ENCODE measurements around the gene FARP1. TPM values are rescaled to one million over a fixed set of nuclear protein-coding genes. Genes with fewer than 3 reads are reported as not detected.

Gene FARP1
- total RNA-seq, 4 donors from 2014 or later, result 11.0 to 27.2 (median 13.6) TPM

GRCh38 chr13:98220271-98220791 is 77.4 kb downstream of the FARP1 start:
- Histone ChIP-seq H3K4me1 (peaks cover 11% of the 10 kb centered on the region), H3K36me3 (peaks cover 4% of the 10 kb centered on the region), H3K27ac (no peak overlapping the region), H3K9me3 (no peaks in the 10 kb centered on the region), H3K27me3 (no peaks in the 10 kb centered on the region), H3K4me3 (no peak overlapping the region)
- no peak for DNase-seq (ENCODE audit: low spot score in 2 of 2)
- 61% methylated on average over 4 of the region's 4 CpGs for WGBS
- TF ChIP-seq EP300 (IDR thresholded peaks at IDR 0.05), result no peak
- TF ChIP-seq POLR2AphosphoS5 (IDR thresholded peaks at IDR 0.05), result no peak
- TF ChIP-seq CTCF (IDR thresholded peaks at IDR 0.05), result no peak
- TF ChIP-seq POLR2A (IDR thresholded peaks at IDR 0.05), result no peak

GRCh38 chr13:98221234-98221633 is 78.3 kb downstream of the FARP1 start:
- no peak for TF ChIP-seq EP300 (IDR thresholded peaks at IDR 0.05)
- TF ChIP-seq POLR2AphosphoS5 (IDR thresholded peaks at IDR 0.05), result no peak
- no peak for TF ChIP-seq CTCF (IDR thresholded peaks at IDR 0.05)
- TF ChIP-seq POLR2A (IDR thresholded peaks at IDR 0.05), result no peak
- no peak overlapping the region for H3K27ac ChIP-seq
- 74% methylated on average over 6 of the region's 6 CpGs for WGBS
- peaks cover 4% of the 10 kb centered on the region for H3K36me3 ChIP-seq
- H3K4me3 ChIP-seq, result no peak overlapping the region
- no peaks in the 10 kb centered on the region for H3K27me3 ChIP-seq
- no peak for DNase-seq (ENCODE audit: low spot score in 2 of 2)
- H3K9me3 ChIP-seq, result no peaks in the 10 kb centered on the region
- H3K4me1 ChIP-seq, result peaks cover 6% of the 10 kb centered on the region

DNA sequence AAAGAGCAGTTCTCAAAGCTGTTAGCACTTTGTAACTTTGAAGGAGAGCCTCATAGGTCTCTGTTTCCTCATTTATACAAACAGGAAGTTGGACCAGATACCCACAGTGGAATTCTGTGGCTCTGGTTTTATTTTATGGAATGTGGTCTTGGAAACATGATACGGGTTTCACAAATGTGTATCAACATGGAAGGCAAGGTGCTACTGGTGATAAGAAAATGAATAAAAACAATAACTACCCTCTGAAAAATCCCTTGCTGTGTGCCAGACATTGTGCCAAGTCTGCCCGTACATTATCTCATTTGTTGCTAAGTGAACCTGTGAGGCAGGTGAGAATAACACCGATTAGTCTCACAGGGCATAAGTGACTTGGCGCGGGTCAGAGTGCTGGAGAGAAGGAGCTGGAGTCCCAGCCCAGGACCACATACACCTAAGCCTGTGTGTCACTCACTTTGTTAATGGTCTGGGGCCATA is 79.2 kb downstream of the FARP1 start:
- 67% methylated on average over 5 of the region's 5 CpGs for WGBS
- Histone ChIP-seq H3K27me3 (no peaks in the 10 kb centered on the region), H3K4me3 (no peak overlapping the region), H3K27ac (no peak overlapping the region), H3K36me3 (peaks cover 4% of the 10 kb centered on the region), H3K4me1 (peaks cover 6% of the 10 kb centered on the region), H3K9me3 (no peaks in the 10 kb centered on the region)
- TF ChIP-seq POLR2AphosphoS5 (IDR thresholded peaks at IDR 0.05) (no peak), CTCF (IDR thresholded peaks at IDR 0.05) (no peak), POLR2A (IDR thresholded peaks at IDR 0.05) (no peak), EP300 (IDR thresholded peaks at IDR 0.05) (no peak)
- no peak for DNase-seq (ENCODE audit: low spot score in 2 of 2)

GRCh38 chr13:98222816-98223215 is 79.9 kb downstream of the FARP1 start:
- WGBS, result 94% methylated on average over 7 of the region's 7 CpGs
- no peaks in the 10 kb centered on the region for H3K9me3 ChIP-seq

GRCh38 chr13:98223741-98224140 is 80.8 kb downstream of the FARP1 start:
- no peaks in the 10 kb centered on the region for H3K9me3 ChIP-seq
- no peak for DNase-seq (ENCODE audit: low spot score in 2 of 2)
- H3K4me1 ChIP-seq, result peaks cover 6% of the 10 kb centered on the region
- H3K4me3 ChIP-seq, result no peak overlapping the region
- H3K27me3 ChIP-seq, result no peaks in the 10 kb centered on the region
- no peaks in the 10 kb centered on the region for H3K36me3 ChIP-seq
- no peak overlapping the region for H3K27ac ChIP-seq
- TF ChIP-seq POLR2A (IDR thresholded peaks at IDR 0.05) (no peak), EP300 (IDR thresholded peaks at IDR 0.05) (no peak), CTCF (IDR thresholded peaks at IDR 0.05) (no peak), POLR2AphosphoS5 (IDR thresholded peaks at IDR 0.05) (no peak)

More at GRCh38 chr13:98222816-98223215, 79.9 kb downstream of the FARP1 start:
- no peaks in the 10 kb centered on the region for H3K36me3 ChIP-seq
- H3K27me3 ChIP-seq, result no peaks in the 10 kb centered on the region
- no peak overlapping the region for H3K4me3 ChIP-seq
- peaks cover 6% of the 10 kb centered on the region for H3K4me1 ChIP-seq
- TF ChIP-seq POLR2AphosphoS5 (IDR thresholded peaks at IDR 0.05) (no peak), EP300 (IDR thresholded peaks at IDR 0.05) (no peak), POLR2A (IDR thresholded peaks at IDR 0.05) (no peak), CTCF (IDR thresholded peaks at IDR 0.05) (no peak)
- no peak for DNase-seq (ENCODE audit: low spot score in 2 of 2)
- no peak overlapping the region for H3K27ac ChIP-seq

Data from suprapubic skin (tissue), 4 donors.